IMR-90 (cell line): ENCODE data around the gene WNK1. TPM values are rescaled to one million over a fixed set of nuclear protein-coding genes. Genes with fewer than 3 reads are reported as not detected.

Source experiments
- ATAC-seq: fragments of 200-7000 bp; cut with Tn5 transposase; 2 replicates; pipeline ENCODE4 v1.9.1; 2020; ENCODE audit warnings: low read depth, mild to moderate bottlenecking, moderate library complexity
- BruUV-seq: library from RNA; stranded (reverse); fragments of 400-500 nt; replicated peaks from 2 replicates; lab custom pipeline; 2021; lab: Mats Ljungman, UMichigan
- CTCF ChIA-PET: fragments of 300-600 bp; formaldehyde crosslinking; extraction: SDS; loops from one replicate; lab custom pipeline; 2021; ENCODE audit warnings: antibody characterized with exemption; lab: Yijun Ruan, JAX
- POLR2A ChIA-PET: fragments of 300-600 bp; sonication (Branson Sonifier 250); formaldehyde crosslinking; loops from one replicate; lab custom pipeline; 2022; ENCODE audit warnings: antibody characterized with exemption; ENCODE audit not compliant: unreplicated experiment; lab: Charles Lee
- DNase-seq: peaks from one replicate; pipeline ENCODE4 v3.0.0; 2013
- H2AFZ ChIP-seq: replicated peaks from 2 replicates; pipeline ENCODE3; 2013; ENCODE audit warnings: low read length, mild to moderate bottlenecking; ENCODE audit not compliant: poor library complexity
- H2AK5ac ChIP-seq: 2 replicates; pipeline ENCODE4 v1.6.1; 2013; ENCODE audit warnings: low read depth, low read length, inconsistent platforms
- H2AK9ac ChIP-seq: replicated peaks from 2 replicates; pipeline ENCODE3; 2013; ENCODE audit warnings: mild to moderate bottlenecking, low read depth, low read length, moderate library complexity; ENCODE audit not compliant: poor library complexity
- H2BK120ac ChIP-seq: 2 replicates; pipeline ENCODE4 v1.6.1; 2013; ENCODE audit warnings: low read depth, low read length, inconsistent platforms
- H2BK15ac ChIP-seq: 3 replicates; pipeline ENCODE4 v1.6.1; 2013; ENCODE audit warnings: low read depth, low read length, inconsistent platforms
- H2BK20ac ChIP-seq: 2 replicates; pipeline ENCODE4 v1.6.1; 2013; ENCODE audit warnings: low read depth, mild to moderate bottlenecking, inconsistent platforms, low read length, moderate library complexity
- H2BK5ac ChIP-seq: 2 replicates; pipeline ENCODE4 v1.6.1; 2013; ENCODE audit warnings: mild to moderate bottlenecking, low read depth, low read length, inconsistent platforms; ENCODE audit not compliant: poor library complexity, severe bottlenecking
- H3K14ac ChIP-seq: replicated peaks from 2 replicates; pipeline ENCODE4 v1.6.1; 2013; ENCODE audit warnings: low read depth, low read length, inconsistent platforms
- H3K18ac ChIP-seq: 2 replicates; pipeline ENCODE4 v1.6.1; 2013; ENCODE audit warnings: low read depth, low read length, control low read depth
- H3K23ac ChIP-seq: 2 replicates; pipeline ENCODE4 v1.6.1; 2013; ENCODE audit warnings: low read depth, low read length, inconsistent platforms
- H3K27ac ChIP-seq: 2 replicates; pipeline ENCODE4 v1.5.1; 2013; ENCODE audit warnings: mild to moderate bottlenecking, control low read depth, low read length; ENCODE audit not compliant: insufficient read depth
- H3K27me3 ChIP-seq: 2 replicates; pipeline ENCODE4 v1.6.1; 2013; ENCODE audit warnings: low read length; ENCODE audit not compliant: control insufficient read depth, insufficient read depth
- H3K36me3 ChIP-seq: 2 replicates; pipeline ENCODE4 v1.6.1; 2013; ENCODE audit warnings: low read length, mixed read lengths; ENCODE audit not compliant: control insufficient read depth, insufficient read depth
- H3K4ac ChIP-seq: 2 replicates; pipeline ENCODE4 v1.6.1; 2013; ENCODE audit warnings: low read depth, low read length, inconsistent platforms
- H3K4me1 ChIP-seq: 2 replicates; pipeline ENCODE4 v1.6.1; 2013; ENCODE audit warnings: low read length, mixed read lengths; ENCODE audit not compliant: control insufficient read depth, insufficient read depth
- H3K4me2 ChIP-seq: 2 replicates; pipeline ENCODE4 v1.6.1; 2013; ENCODE audit warnings: low read depth, mild to moderate bottlenecking, control low read depth, low read length, moderate library complexity
- H3K4me3 ChIP-seq: 2 replicates; pipeline ENCODE4 v1.5.1; 2013; ENCODE audit warnings: low read depth, mild to moderate bottlenecking, control low read depth, low read length, moderate library complexity; ENCODE audit not compliant: insufficient read depth
- H3K56ac ChIP-seq: 2 replicates; pipeline ENCODE4 v1.6.1; 2013; ENCODE audit warnings: low read length, inconsistent platforms; ENCODE audit not compliant: insufficient read depth; ENCODE audit errors: extremely low read depth
- H3K79me1 ChIP-seq, 2 experiments: 2 replicates each; pipeline ENCODE4 v1.6.1; 2013; ENCODE audit warnings: low read length in 2 of 2, inconsistent platforms in 1 of 2, low read depth in 1 of 2
- H3K9ac ChIP-seq: 2 replicates; pipeline ENCODE4 v1.6.1; 2013; ENCODE audit warnings: low read depth, low read length, control low read depth
- H3K9me1 ChIP-seq: 2 replicates; pipeline ENCODE4 v1.6.1; 2013; ENCODE audit warnings: low read length, inconsistent platforms; ENCODE audit not compliant: insufficient read depth
- H3K9me3 ChIP-seq: 2 replicates; pipeline ENCODE4 v1.6.1; 2013; ENCODE audit warnings: low read length; ENCODE audit not compliant: control insufficient read depth, insufficient read depth
- H4K20me1 ChIP-seq: 2 replicates; pipeline ENCODE4 v1.6.1; 2013; ENCODE audit warnings: low read length, inconsistent platforms; ENCODE audit not compliant: insufficient read depth
- H4K5ac ChIP-seq: 2 replicates; pipeline ENCODE4 v1.6.1; 2013; ENCODE audit warnings: mild to moderate bottlenecking, low read depth, low read length, control low read depth
- H4K8ac ChIP-seq, 2 experiments: 2 replicates each; pipeline ENCODE4 v1.6.1; 2013; ENCODE audit warnings: low read depth in 2 of 2, low read length in 2 of 2, control low read depth in 1 of 2, inconsistent platforms in 1 of 2
- H4K91ac ChIP-seq: 2 replicates; pipeline ENCODE4 v1.6.1; 2013; ENCODE audit warnings: low read depth, low read length, inconsistent platforms; ENCODE audit not compliant: insufficient read depth
- BHLHE40 ChIP-seq: fragments of 150-350 bp; IDR thresholded peaks from 2 replicates; pipeline ENCODE4 v1.6.1; 2016; ENCODE audit warnings: mild to moderate bottlenecking, low read depth, low read length
- CEBPB ChIP-seq: IDR thresholded peaks from 2 replicates; pipeline ENCODE4 v1.6.1; 2012; ENCODE audit warnings: low read depth, low read length, improper control_type of control experiment
- CHD1 ChIP-seq: IDR thresholded peaks from 2 replicates; pipeline ENCODE4 v1.6.1; 2012; ENCODE audit warnings: low read depth, low read length, improper control_type of control experiment
- CTCF ChIP-seq: conservative IDR thresholded peaks from 2 replicates; pipeline ENCODE4 v1.5.1; 2012; ENCODE audit warnings: mild to moderate bottlenecking, low read depth, low read length, improper control_type of control experiment
- ELK1 ChIP-seq: fragments of 150-350 bp; IDR thresholded peaks from 2 replicates; pipeline ENCODE4 v1.6.1; 2016; ENCODE audit warnings: low read depth, mild to moderate bottlenecking, low read length, moderate library complexity, borderline replicate concordance
- FOS ChIP-seq: fragments of 150-350 bp; IDR thresholded peaks from 2 replicates; pipeline ENCODE4 v1.6.1; 2016; ENCODE audit warnings: low read depth, low read length
- MAFK ChIP-seq: IDR thresholded peaks from 2 replicates; pipeline ENCODE4 v1.6.1; 2012; ENCODE audit warnings: low read depth, low read length, improper control_type of control experiment
- MAZ ChIP-seq: IDR thresholded peaks from 2 replicates; pipeline ENCODE4 v1.6.1; 2012; ENCODE audit warnings: low read depth, mild to moderate bottlenecking, low read length, improper control_type of control experiment, moderate library complexity, borderline replicate concordance
- MXI1 ChIP-seq: IDR thresholded peaks from 2 replicates; pipeline ENCODE4 v1.6.1; 2012; ENCODE audit warnings: low read depth, mild to moderate bottlenecking, low read length, moderate library complexity, borderline replicate concordance
- NFE2L2 ChIP-seq: fragments of 150-350 bp; IDR thresholded peaks from 2 replicates; pipeline ENCODE4 v1.6.1; 2016; ENCODE audit warnings: low read depth, mild to moderate bottlenecking, low read length
- POLR2A ChIP-seq: IDR thresholded peaks from 2 replicates; pipeline ENCODE4 v1.6.1; 2012; ENCODE audit warnings: mild to moderate bottlenecking, low read depth, low read length
- RAD21 ChIP-seq: IDR thresholded peaks from 2 replicates; pipeline ENCODE4 v1.6.1; 2012; ENCODE audit warnings: low read length, improper control_type of control experiment
- RCOR1 ChIP-seq: IDR thresholded peaks from 2 replicates; pipeline ENCODE4 v1.6.1; 2012; ENCODE audit warnings: mild to moderate bottlenecking, low read length, improper control_type of control experiment; ENCODE audit not compliant: insufficient replicate concordance
- RFX5 ChIP-seq: IDR thresholded peaks from 2 replicates; pipeline ENCODE4 v1.8.0; 2012; ENCODE audit warnings: low read depth, mild to moderate bottlenecking, low read length, moderate library complexity
- SMC3 ChIP-seq: fragments of 150-350 bp; IDR thresholded peaks from 2 replicates; pipeline ENCODE4 v1.6.1; 2016; ENCODE audit warnings: low read depth, mild to moderate bottlenecking, antibody characterized with exemption, low read length, moderate library complexity
- USF2 ChIP-seq: fragments of 150-350 bp; IDR thresholded peaks from 2 replicates; pipeline ENCODE4 v1.6.1; 2017; ENCODE audit warnings: mild to moderate bottlenecking, antibody characterized with exemption, low read length, low read depth
- WGBS, 2 experiments: methylation state at CpG; one replicate each; pipeline versions ENCODE4 v1.1.5 to v1.1.7; 2013; ENCODE audit warnings: missing lambda C conversion rate in 2 of 2; ENCODE audit not compliant: insufficient read length in 1 of 2; ENCODE audit errors: extremely low coverage in 2 of 2; 5-methylcytosine and 5-hydroxymethylcytosine counted together
- dilution Hi-C: fragments of 300-500 bp; cut with HindIII; formaldehyde crosslinking; loops from one replicate; pipeline ENCODE4 v1.14.3; 2018; ENCODE audit warnings: low sequenced_read_pairs; ENCODE audit not compliant: unreplicated experiment
- in situ Hi-C: fragments of 300-500 bp; cut with MboI; formaldehyde crosslinking; loops from 3 replicates; pipeline ENCODE4 v1.14.3; 2019; ENCODE audit warnings: low sequenced_read_pairs, inconsistent platforms, mixed read lengths
- intact Hi-C: fragments of 100-400 bp; cut with micrococcal nuclease; formaldehyde crosslinking; loops from 2 replicates; pipeline ENCODE4 v1.10.0; 2022
- polyA plus RNA-seq, 3 experiments: library from polyadenylated mRNA; depleted of rRNA; stranded (reverse); fragments of >200 nt; gene quantifications; 2 replicates each; pipeline ENCODE4 v1.2.3, GENCODE V29; 2012; ENCODE audit warnings: low replicate concordance in 1 of 3
- total RNA-seq: library from RNA; depleted of rRNA; stranded (reverse); fragments of >200 nt; gene quantifications from 2 replicates; pipeline ENCODE4 v1.2.3, GENCODE V29; 2012

WNK1 gene
- total and polyA plus RNA-seq, 2 of the 4 experiments (the other 2 are of a cell fraction), result 36.9 to 42.8 TPM

- H2AK9ac ChIP-seq, result no peak overlapping the region
- H3K14ac ChIP-seq, result no peak overlapping the region
- 50% methylated on average over 2 of the region's 4 CpGs; no CpG with 5 or more reads in 1 of the 2 experiments for WGBS, 2 experiments
- H3K23ac ChIP-seq, result no peak overlapping the region
- ChIA-PET CTCF (no interaction called here), POLR2A (interaction anchor here (0.7 kb wide), 1 partner anchor 25 kb away, joined by 6 read pairs; no protein-coding TSS in a partner anchor)
- H4K8ac ChIP-seq, result no peak overlapping the region
- in situ Hi-C loops, result no loop called here
- no peak overlapping the region for H4K91ac ChIP-seq
- H3K56ac ChIP-seq, result no peak overlapping the region
- TF ChIP-seq CTCF (no peak), MAFK (no peak), MXI1 (no peak), POLR2A (no peak), RAD21 (no peak), USF2 (no peak), CHD1 (no peak), RCOR1 (no peak), ELK1 (no peak), CEBPB (no peak), MAZ (no peak), NFE2L2 (no peak), FOS (no peak), SMC3 (no peak), BHLHE40 (no peak), RFX5 (no peak)
- DNase-seq, result no peak
- intact Hi-C loops, result no loop called here
- no peak overlapping the region for H2BK5ac ChIP-seq
- no peaks in the 10 kb centered on the region for H3K36me3 ChIP-seq
- ATAC-seq, result no peak
- H3K9me3 ChIP-seq, result no peaks in the 10 kb centered on the region
- H2AK5ac ChIP-seq, result no peak overlapping the region
- H3K18ac ChIP-seq, result no peak overlapping the region
- peaks cover 1% of the 10 kb centered on the region; the same call in 1 of the 2 replicates for H3K4me1 ChIP-seq
- H2AFZ ChIP-seq, result no peak overlapping the region
- no peak overlapping the region for H3K4me3 ChIP-seq
- H2BK20ac ChIP-seq, result no peak overlapping the region
- H2BK120ac ChIP-seq, result no peak overlapping the region
- no peaks in the 10 kb centered on the region for H4K20me1 ChIP-seq
- no peak overlapping the region for H3K4me2 ChIP-seq
- no peak overlapping the region for H3K4ac ChIP-seq
- H3K27me3 ChIP-seq, result no peaks in the 10 kb centered on the region; the same call in 1 of the 2 replicates
- dilution Hi-C loops, result no loop called here
- no peaks in the 10 kb centered on the region for H3K79me1 ChIP-seq
- no peak overlapping the region for H2BK15ac ChIP-seq
- H3K9ac ChIP-seq, result no peak overlapping the region
- H3K27ac ChIP-seq, result no peak overlapping the region
- no TSS peak for BruUV-seq
- H4K5ac ChIP-seq, result no peak overlapping the region
- H3K9me1 ChIP-seq, result no peaks in the 10 kb centered on the region
Measured at GRCh38 chr12:716506-716905, 35.9 kb upstream of the WNK1 start.
